Body of pancreas (tissue), 4 donors: ENCODE data around the gene HOXC11. TPM values are rescaled to one million over a fixed set of nuclear protein-coding genes. Genes with fewer than 3 reads are reported as not detected.

Experiments
- ATAC-seq: fragments of 150-250 bp; one replicate; pipeline ENCODE4 v1.9.1; 2016
- DNase-seq, 4 donors: peaks; one replicate each; pipeline ENCODE4 v3.0.0-alpha.2; 2019
- H3K27ac ChIP-seq, 4 donors: fragments of 200-600 bp; sonication (generic); 1 replicate in 3 of 4; 2 replicates in 1 of 4; pipeline versions ENCODE4 v1.5.1 to v1.6.1; 2016 to 2019; ENCODE audit warnings: mild to moderate bottlenecking in 1 of 4, mixed read lengths in 1 of 4, moderate library complexity in 1 of 4
- H3K27me3 ChIP-seq, 2 donors: fragments of 200-600 bp; sonication (generic); one replicate each; pipeline ENCODE4 v1.6.0; 2016; ENCODE audit warnings: mild to moderate bottlenecking in 1 of 2
- H3K36me3 ChIP-seq, 2 donors: fragments of 200-600 bp; sonication (generic); replicated peaks in 1 of 2; 2 replicates each; pipeline ENCODE4 v1.5.1; 2016; ENCODE audit warnings: low read depth in 2 of 2; ENCODE audit not compliant: insufficient read depth in 1 of 2
- H3K4me1 ChIP-seq: fragments of 200-600 bp; sonication (generic); one replicate; pipeline ENCODE4 v1.6.0; 2016
- H3K4me3 ChIP-seq, 2 donors: fragments of 200-600 bp; sonication (generic); 1 replicate in 1 of 2; 2 replicates in 1 of 2; pipeline ENCODE4 v1.5.1; 2016 to 2019
- H3K9me3 ChIP-seq, 3 donors: fragments of 200-600 bp; sonication (generic); 1 replicate in 2 of 3; 2 replicates in 1 of 3; pipeline ENCODE4 v1.5.1; 2016
- CTCF ChIP-seq, 7 experiments: fragments of 450-650 bp in 4 of 7; fragments of 200-600 bp in 3 of 7; sonication (generic) in 3 of 7; IDR thresholded peaks; one replicate each; pipeline ENCODE4 v1.5.1; 2016 to 2019; ENCODE audit warnings: antibody characterized with exemption in 7 of 7
- POLR2A ChIP-seq, 3 donors: fragments of 450-650 bp; IDR thresholded peaks; one replicate each; pipeline ENCODE4 v1.6.1; 2016; ENCODE audit warnings: antibody characterized with exemption in 3 of 3, mild to moderate bottlenecking in 2 of 3
- WGBS, 2 donors: methylation state at CpG; one replicate each; pipeline ENCODE4 v1.1.5; 2017; 5-methylcytosine and 5-hydroxymethylcytosine counted together
- intact Hi-C: fragments of 100-400 bp; cut with DNase I; formaldehyde crosslinking; loops from one replicate; pipeline ENCODE4 v1.15.1; 2023
- total RNA-seq, 2 donors: library from RNA; depleted of rRNA; stranded (reverse); fragments of >200 nt; gene quantifications; one replicate each; pipeline ENCODE4 v1.1.0, GENCODE V29; 2016

Gene HOXC11
- not detected for total RNA-seq

GRCh38 chr12:53972722-53973235 is at the start of gene HOXC11:
Gene HOXC11, plus strand, starts transcription at chr12:53973126. Its CDS starts 116 bp downstream, at chr12:53973242.
- no peak within 1 kb of the TSS for H3K4me3 ChIP-seq
- no peaks in the 10 kb centered on the region for H3K36me3 ChIP-seq
- H3K27me3 ChIP-seq = peaks cover 3 to 86% of the 10 kb centered on the region in 2 donors
- ATAC-seq (no peak), DNase-seq (no peak)
- no peak within 1 kb of the TSS for H3K27ac ChIP-seq
- WGBS, 2 donors = 4 to 9% methylated on average over 14 to 21 of the region's 21 CpGs
- intact Hi-C loops = no loop called here
- no peak for TF ChIP-seq CTCF (IDR thresholded peaks at IDR 0.05)
- no peak for TF ChIP-seq POLR2A (IDR thresholded peaks at IDR 0.05)
- no peaks in the 10 kb centered on the region for H3K9me3 ChIP-seq
- peaks cover 22% of the 10 kb centered on the region for H3K4me1 ChIP-seq

GRCh38 chr12:53924521-53925405 is 48.2 kb upstream of the HOXC11 start:
- Histone ChIP-seq H3K36me3 (no peaks in the 10 kb centered on the region), H3K27ac (no peak overlapping the region), H3K9me3 (no peaks in the 10 kb centered on the region), H3K4me3 (no peak overlapping the region), H3K4me1 (peaks cover 5% of the 10 kb centered on the region), H3K27me3 (peaks cover 0 to 14% of the 10 kb centered on the region in 2 donors)
- intact Hi-C loops = no loop called here
- WGBS, 2 donors = 8 to 13% methylated on average over 2 of the region's 2 CpGs
- ATAC-seq (no peak), DNase-seq (no peak)
- TF ChIP-seq CTCF (IDR thresholded peaks at IDR 0.05) = no peak
- TF ChIP-seq POLR2A (IDR thresholded peaks at IDR 0.05) = no peak

GRCh38 chr12:53927220-53928029 is 45.5 kb upstream of the HOXC11 start:
- DNase-seq (no peak), ATAC-seq (no peak)
- Histone ChIP-seq H3K27me3 (peaks cover 0 to 22% of the 10 kb centered on the region in 2 donors), H3K4me3 (no peak overlapping the region), H3K36me3 (no peaks in the 10 kb centered on the region), H3K4me1 (no peaks in the 10 kb centered on the region), H3K9me3 (no peaks in the 10 kb centered on the region), H3K27ac (no peak overlapping the region)
- intact Hi-C loops = no loop called here
- TF ChIP-seq CTCF (IDR thresholded peaks at IDR 0.05) (no peak), POLR2A (IDR thresholded peaks at IDR 0.05) (no peak)
- 6 to 13% methylated on average over 34 to 45 of the region's 45 CpGs for WGBS, 2 donors

- peaks cover 0 to 22% of the 10 kb centered on the region in 2 donors for H3K27me3 ChIP-seq
- H3K4me1 ChIP-seq = no peaks in the 10 kb centered on the region
- H3K9me3 ChIP-seq = no peaks in the 10 kb centered on the region
- H3K36me3 ChIP-seq = no peaks in the 10 kb centered on the region
- ATAC-seq (no peak), DNase-seq (no peak)
- intact Hi-C loops = no loop called here
- TF ChIP-seq CTCF (IDR thresholded peaks at IDR 0.05) (no peak), POLR2A (IDR thresholded peaks at IDR 0.05) (no peak)
- whole genome bisulfite sequencing, 2 donors = 5 to 9% methylated on average over 26 to 31 of the region's 31 CpGs
- no peak overlapping the region for H3K4me3 ChIP-seq
- no peak overlapping the region for H3K27ac ChIP-seq
Measured at GRCh38 chr12:53928054-53928835, 44.7 kb upstream of the HOXC11 start.
